ENCODE results near the gene TRIM38.

The TRIM38 gene

DNA sequence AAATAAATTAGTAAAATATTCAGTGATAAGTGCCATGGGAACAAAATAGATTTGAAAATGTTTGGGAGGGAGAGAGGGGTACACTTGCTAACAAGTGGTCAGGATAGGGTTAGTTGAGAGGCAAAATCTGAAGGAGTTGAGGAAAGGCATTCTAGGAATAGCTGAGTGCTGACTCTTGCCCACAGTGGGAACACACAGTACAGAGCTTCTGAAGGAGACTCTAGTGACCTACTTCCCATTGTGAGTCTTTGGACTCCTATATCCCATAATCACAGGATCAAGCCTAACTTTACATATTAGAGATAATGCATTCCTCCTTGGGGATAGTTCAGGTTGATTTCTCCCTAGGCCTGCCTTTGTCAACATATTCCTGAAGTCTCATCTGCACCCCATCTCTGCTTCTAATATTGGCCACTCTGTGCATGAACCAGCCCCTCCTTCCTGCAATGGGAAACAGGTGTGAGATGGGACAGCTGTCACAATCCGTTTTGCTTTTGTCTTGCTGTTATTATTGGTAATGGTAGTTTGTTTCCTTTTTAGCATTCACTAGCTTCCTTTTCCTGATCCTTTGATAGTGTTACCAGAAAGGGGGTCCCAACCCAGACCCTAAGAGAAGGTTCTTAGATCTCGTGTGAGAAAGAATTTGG, 2.6 kb upstream of the TRIM38 start:
- DNase-seq (ENCODE audit: insufficient read length) (no peak), FAIRE-seq (no peak)
- TF ChIP-seq TAF1 (IDR thresholded peaks at IDR 0.05; ENCODE audit: borderline replicate concordance, low read depth, low read length) (no peak), POLR2A (IDR thresholded peaks at IDR 0.05; ENCODE audit: low read depth, low read length) (no peak), POLR2AphosphoS5 (IDR thresholded peaks at IDR 0.05; ENCODE audit: low read depth, low read length) (no peak)

DNA sequence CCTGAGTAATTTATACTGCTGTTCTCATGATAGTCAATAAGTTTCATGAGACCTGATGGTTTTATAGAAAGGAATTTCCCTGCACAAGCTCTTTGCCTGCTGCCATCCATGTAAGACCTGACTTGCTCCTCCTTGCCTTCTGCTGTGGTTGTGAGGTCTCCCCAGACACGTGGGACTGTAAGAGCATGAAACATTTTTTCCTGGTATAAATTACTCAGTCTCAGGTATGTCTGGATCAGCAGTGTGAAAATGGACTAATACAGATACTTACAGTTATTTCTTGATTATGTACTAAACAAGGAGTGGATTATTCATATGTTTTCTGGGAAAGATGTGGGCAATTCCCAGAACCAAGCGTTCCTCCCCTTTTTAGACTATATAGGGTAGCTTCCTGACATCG, 1.9 kb upstream of the TRIM38 start:
- FAIRE-seq (no peak), DNase-seq (ENCODE audit: insufficient read length) (no peak)
- TF ChIP-seq POLR2A (IDR thresholded peaks at IDR 0.05; ENCODE audit: low read depth, low read length) (no peak), TAF1 (IDR thresholded peaks at IDR 0.05; ENCODE audit: borderline replicate concordance, low read depth, low read length) (no peak)

DNA sequence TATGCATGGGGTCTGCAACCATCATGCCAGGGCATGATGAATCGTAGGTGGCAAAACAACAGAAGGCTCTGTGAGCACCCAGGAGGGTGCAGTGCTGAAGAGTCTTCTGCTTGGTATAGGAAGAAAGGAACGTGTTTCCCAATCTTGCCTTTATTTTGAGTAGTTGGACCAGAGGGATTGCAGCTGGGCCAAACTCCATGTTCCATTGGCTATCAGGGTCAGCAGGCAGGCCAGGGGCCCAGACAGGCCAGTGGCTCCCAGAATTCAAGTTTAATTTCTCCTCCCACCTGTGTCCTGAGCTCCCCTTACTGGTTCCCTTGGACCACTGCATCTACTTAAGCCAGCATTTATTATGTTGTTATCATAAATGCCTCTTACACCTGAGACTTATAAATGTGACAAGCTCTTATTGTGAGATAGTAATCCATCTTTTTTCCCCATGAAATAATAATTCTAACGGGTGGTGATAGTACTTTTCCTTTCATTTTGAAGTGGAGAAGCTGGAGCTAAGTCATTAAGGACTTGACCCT, 918 bp upstream of the TRIM38 start:
- FAIRE-seq (no peak), DNase-seq (ENCODE audit: insufficient read length) (no peak)
- TF ChIP-seq TAF1 (IDR thresholded peaks at IDR 0.05; ENCODE audit: borderline replicate concordance, low read depth, low read length): no peak
- TF ChIP-seq POLR2AphosphoS5 (IDR thresholded peaks at IDR 0.05; ENCODE audit: low read depth, low read length): no peak
- TF ChIP-seq POLR2A (IDR thresholded peaks at IDR 0.05; ENCODE audit: low read depth, low read length): no peak

- no peak for FAIRE-seq
- no peak for DNase-seq (ENCODE audit: insufficient read length)
- TF ChIP-seq POLR2AphosphoS5 (IDR thresholded peaks at IDR 0.05; ENCODE audit: low read depth, low read length) (no peak), TAF1 (IDR thresholded peaks at IDR 0.05; ENCODE audit: borderline replicate concordance, low read depth, low read length) (no peak), POLR2A (IDR thresholded peaks at IDR 0.05; ENCODE audit: low read depth, low read length) (no peak)
Observed at GRCh38 chr6:25963426-25964123, 973 bp downstream of the TRIM38 start.

DNA sequence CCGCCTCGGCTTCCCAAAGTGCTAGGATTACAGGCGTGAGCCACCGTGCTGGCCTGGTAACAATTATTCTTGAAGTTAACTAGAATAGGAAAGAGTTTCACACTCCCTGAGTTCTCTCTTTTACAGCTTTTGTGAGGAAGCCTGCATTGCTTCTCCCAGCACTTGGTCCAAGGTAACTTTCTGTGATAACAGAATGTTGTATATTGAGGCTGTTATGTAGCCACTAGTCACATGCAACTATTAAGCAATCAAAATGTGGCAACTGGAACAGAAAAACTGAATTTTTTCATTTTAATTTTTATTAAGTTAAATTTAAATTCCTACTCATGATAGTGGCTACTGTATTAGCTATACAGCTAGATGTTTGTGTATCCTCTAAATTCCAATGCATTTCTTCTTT, 2.5 kb downstream of the TRIM38 start:
- TF ChIP-seq TAF1 (IDR thresholded peaks at IDR 0.05; ENCODE audit: borderline replicate concordance, low read depth, low read length): no peak
- TF ChIP-seq POLR2AphosphoS5 (IDR thresholded peaks at IDR 0.05; ENCODE audit: low read depth, low read length): no peak
- no peak for FAIRE-seq
- DNase-seq (ENCODE audit: insufficient read length): no peak

DNA sequence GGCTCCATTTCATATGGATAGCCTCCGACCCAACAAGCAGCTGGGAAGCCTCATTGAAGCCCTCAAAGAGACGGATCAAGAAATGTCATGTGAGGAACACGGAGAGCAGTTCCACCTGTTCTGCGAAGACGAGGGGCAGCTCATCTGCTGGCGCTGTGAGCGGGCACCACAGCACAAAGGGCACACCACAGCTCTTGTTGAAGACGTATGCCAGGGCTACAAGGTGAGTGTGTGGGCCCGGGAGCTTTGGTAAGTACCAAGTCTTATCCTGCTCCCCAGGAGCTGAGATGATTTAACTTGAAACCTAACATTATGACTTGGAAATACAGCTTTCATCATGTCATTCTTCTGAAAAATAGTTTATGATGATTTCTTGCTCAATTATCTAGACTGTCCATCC, 4.1 kb downstream of the TRIM38 start:
- no peak for TF ChIP-seq POLR2A (IDR thresholded peaks at IDR 0.05; ENCODE audit: low read depth, low read length)
- DNase-seq (ENCODE audit: insufficient read length) (no peak), FAIRE-seq (no peak)

DNA sequence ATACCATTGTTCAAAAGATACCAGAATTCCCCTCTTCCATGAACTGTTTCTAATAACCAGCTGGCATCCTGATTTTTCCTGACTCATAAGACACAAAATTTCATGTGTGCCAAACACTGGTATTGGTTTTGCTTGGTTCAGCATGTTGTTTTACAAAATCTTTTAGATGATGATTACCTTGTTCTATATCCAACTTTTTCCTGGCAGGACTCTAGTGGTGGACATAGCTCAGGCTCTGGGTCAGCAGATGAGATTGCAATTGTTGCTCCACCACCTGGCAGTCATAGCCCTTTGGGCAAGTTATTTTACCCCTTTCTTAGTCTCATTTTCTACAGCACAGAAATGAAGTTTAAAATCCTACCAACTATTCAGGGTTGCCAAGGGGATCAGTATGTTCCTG, 6.2 kb downstream of the TRIM38 start:
- FAIRE-seq (no peak), DNase-seq (ENCODE audit: insufficient read length) (no peak)
- TF ChIP-seq POLR2A (IDR thresholded peaks at IDR 0.05; ENCODE audit: low read depth, low read length): no peak
- no peak for TF ChIP-seq POLR2AphosphoS5 (IDR thresholded peaks at IDR 0.05; ENCODE audit: low read depth, low read length)
- no peak for TF ChIP-seq TAF1 (IDR thresholded peaks at IDR 0.05; ENCODE audit: borderline replicate concordance, low read depth, low read length)

DNA sequence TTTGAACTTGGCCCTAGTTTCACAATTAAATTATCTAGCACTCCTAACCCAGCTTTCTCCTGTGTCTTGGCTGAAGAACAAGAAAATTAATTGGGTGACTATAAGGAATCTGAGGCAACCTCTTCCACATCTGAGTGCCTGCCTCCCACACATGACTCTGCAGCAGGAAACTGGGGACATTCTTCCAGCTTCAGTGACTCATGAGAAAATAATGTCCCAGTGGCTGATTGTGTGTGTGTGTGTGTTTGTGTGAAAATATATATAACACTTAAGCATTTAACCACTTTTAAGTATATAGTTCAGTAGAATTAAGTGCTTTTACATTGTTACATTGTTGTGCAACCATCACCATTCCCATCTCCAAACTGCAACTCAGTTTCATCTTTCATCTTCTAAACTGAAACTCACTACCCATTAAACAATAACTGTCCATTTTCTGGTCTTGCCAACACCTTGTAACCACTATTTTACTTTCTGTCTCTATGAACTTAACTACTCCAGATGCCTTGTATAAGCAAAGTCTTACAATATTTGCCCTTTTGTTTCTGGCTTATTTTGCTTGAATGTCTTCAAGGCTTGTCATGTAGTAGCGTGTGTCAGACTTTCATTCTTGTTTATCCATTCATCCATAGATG, 8.7 kb downstream of the TRIM38 start:
- FAIRE-seq (peak; percentile 17), DNase-seq (ENCODE audit: insufficient read length) (no peak)
- TF ChIP-seq POLR2A (IDR thresholded peaks at IDR 0.05; ENCODE audit: low read depth, low read length) (no peak), TAF1 (IDR thresholded peaks at IDR 0.05; ENCODE audit: borderline replicate concordance, low read depth, low read length) (no peak)

DNA sequence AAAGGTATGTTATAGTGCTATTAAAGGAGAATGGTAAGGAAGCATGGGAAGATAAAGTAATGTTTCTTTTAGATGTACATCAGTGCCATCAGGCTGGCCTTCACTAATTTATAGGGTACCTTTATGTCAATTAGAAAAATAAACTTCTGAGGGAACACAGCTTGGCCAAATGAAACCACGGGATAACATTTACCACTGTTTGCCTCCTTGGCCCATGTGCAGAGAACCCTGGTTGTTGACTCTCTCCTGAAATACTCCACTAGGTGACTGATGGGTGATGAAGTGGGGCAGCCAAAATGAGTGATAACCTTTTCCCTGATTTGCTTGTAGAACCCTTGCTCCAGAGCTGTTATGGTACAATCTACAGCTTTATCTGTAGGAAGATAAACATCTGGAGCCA, 9.5 kb downstream of the TRIM38 start:
- DNase-seq (ENCODE audit: insufficient read length) (no peak), FAIRE-seq (no peak)
- TF ChIP-seq TAF1 (IDR thresholded peaks at IDR 0.05; ENCODE audit: borderline replicate concordance, low read depth, low read length) (no peak), POLR2A (IDR thresholded peaks at IDR 0.05; ENCODE audit: low read depth, low read length) (no peak), POLR2AphosphoS5 (IDR thresholded peaks at IDR 0.05; ENCODE audit: low read depth, low read length) (no peak)

DNA sequence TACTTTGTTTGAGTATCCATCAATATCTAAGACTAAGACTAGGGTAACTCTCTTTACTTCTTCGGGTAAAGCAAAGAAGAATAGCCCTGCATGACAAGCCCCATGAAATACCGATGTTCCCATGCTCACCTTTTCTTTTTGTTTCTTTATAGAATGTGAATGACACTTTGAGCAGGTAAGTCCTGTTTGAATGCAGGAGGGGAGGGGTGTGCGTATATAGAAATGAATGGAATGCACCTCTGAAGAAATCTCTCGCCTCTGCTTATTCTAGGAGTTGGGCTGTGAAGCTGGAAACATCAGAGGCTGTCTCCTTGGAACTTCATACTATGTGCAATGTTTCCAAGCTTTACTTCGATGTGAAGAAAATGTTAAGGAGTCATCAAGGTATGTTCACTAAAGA, 10.3 kb downstream of the TRIM38 start:
- no peak for FAIRE-seq
- DNase-seq (ENCODE audit: insufficient read length): no peak
- no peak for TF ChIP-seq TAF1 (IDR thresholded peaks at IDR 0.05; ENCODE audit: borderline replicate concordance, low read depth, low read length)
- no peak for TF ChIP-seq POLR2AphosphoS5 (IDR thresholded peaks at IDR 0.05; ENCODE audit: low read depth, low read length)
- TF ChIP-seq POLR2A (IDR thresholded peaks at IDR 0.05; ENCODE audit: low read depth, low read length): no peak

- FAIRE-seq: no peak
- TF ChIP-seq TAF1 (IDR thresholded peaks at IDR 0.05; ENCODE audit: borderline replicate concordance, low read depth, low read length): no peak
- TF ChIP-seq POLR2AphosphoS5 (IDR thresholded peaks at IDR 0.05; ENCODE audit: low read depth, low read length): no peak
- no peak for TF ChIP-seq POLR2A (IDR thresholded peaks at IDR 0.05; ENCODE audit: low read depth, low read length)
- no peak for DNase-seq (ENCODE audit: insufficient read length)
Observed at GRCh38 chr6:25973923-25974555, 11.4 kb downstream of the TRIM38 start.
